HG02840 (cell line): ENCODE data around the gene CNTNAP2.

Experiments used
- ATAC-seq: cut with Tn5 transposase; IDR thresholded peaks from one replicate; pipeline ENCODE4 v1.9.1; 2021; ENCODE audit warnings: mild to moderate bottlenecking, moderate library complexity, moderate number of reproducible peaks; ENCODE audit not compliant: unreplicated experiment, low FRiP score

Gene CNTNAP2

GRCh38 chr7:146656988-146657387 lies 540.4 kb downstream of the CNTNAP2 start:
- ATAC-seq: no peak

GRCh38 chr7:146658604-146659003 lies 542.0 kb downstream of the CNTNAP2 start:
- no peak for ATAC-seq

GRCh38 chr7:146659732-146660131 lies 543.1 kb downstream of the CNTNAP2 start:
- no peak for ATAC-seq

GRCh38 chr7:146660839-146661238 lies 544.2 kb downstream of the CNTNAP2 start:
- ATAC-seq: no peak

GRCh38 chr7:146661435-146661834 lies 544.8 kb downstream of the CNTNAP2 start:
- ATAC-seq: no peak

GRCh38 chr7:146661929-146662328 lies 545.3 kb downstream of the CNTNAP2 start:
- no peak for ATAC-seq

GRCh38 chr7:146665023-146665422 lies 548.4 kb downstream of the CNTNAP2 start:
- no peak for ATAC-seq

- no peak for ATAC-seq
Measured at GRCh38 chr7:146670532-146670931, 553.9 kb downstream of the CNTNAP2 start.

- no peak for ATAC-seq
Measured at GRCh38 chr7:146681487-146681886, 564.9 kb downstream of the CNTNAP2 start.

GRCh38 chr7:146683439-146683838 lies 566.8 kb downstream of the CNTNAP2 start:
- ATAC-seq: no peak

GRCh38 chr7:146690987-146691386 lies 574.4 kb downstream of the CNTNAP2 start:
- no peak for ATAC-seq

GRCh38 chr7:146698995-146699610 lies 582.5 kb downstream of the CNTNAP2 start:
- no peak for ATAC-seq

GRCh38 chr7:146700015-146700560 lies 583.5 kb downstream of the CNTNAP2 start:
- no peak for ATAC-seq

GRCh38 chr7:146701166-146701565 lies 584.6 kb downstream of the CNTNAP2 start:
- no peak for ATAC-seq

GRCh38 chr7:146702898-146703297 lies 586.3 kb downstream of the CNTNAP2 start:
- ATAC-seq: no peak

GRCh38 chr7:146709451-146710027 lies 592.9 kb downstream of the CNTNAP2 start:
- no peak for ATAC-seq

GRCh38 chr7:146713205-146713604 lies 596.6 kb downstream of the CNTNAP2 start:
- ATAC-seq: no peak

- ATAC-seq: no peak
Measured at GRCh38 chr7:146713934-146714333, 597.3 kb downstream of the CNTNAP2 start.

GRCh38 chr7:146720195-146720594 lies 603.6 kb downstream of the CNTNAP2 start:
- ATAC-seq: no peak

- no peak for ATAC-seq
Measured at GRCh38 chr7:146722986-146723385, 606.4 kb downstream of the CNTNAP2 start.

- ATAC-seq: no peak
Measured at GRCh38 chr7:146725520-146725919, 608.9 kb downstream of the CNTNAP2 start.

GRCh38 chr7:146728141-146728540 lies 611.5 kb downstream of the CNTNAP2 start:
- no peak for ATAC-seq
